ENCODE measurements around the gene PTGIS. TPM values are rescaled to one million over a fixed set of nuclear protein-coding genes. Genes with fewer than 3 reads are reported as not detected.

The PTGIS gene
- total RNA-seq, 2 experiments from 2014 or later, result 0.21 to 0.43 TPM

- peaks cover under 1% of the 10 kb centered on the region for H3K36me3 Mint-ChIP-seq (ENCODE audit: low read depth)
- H3K27ac Mint-ChIP-seq, result no peak overlapping the region
- peaks cover 2% of the 10 kb centered on the region for H3K9me3 Mint-ChIP-seq (ENCODE audit: low read depth)
- CTCF ChIA-PET, result interaction anchor here (0.6 kb wide), 1 partner anchor 499 kb away, joined by 3 read pairs; no protein-coding TSS in a partner anchor
- intact Hi-C loops (cut with DNase I, micrococcal nuclease), result no loop called here
- peaks cover 6% of the 10 kb centered on the region for H3K27me3 Mint-ChIP-seq
- POLR2A ChIA-PET, result interaction anchor here (0.5 kb wide), 1 partner anchor 20 kb away, joined by 3 read pairs; no protein-coding TSS in a partner anchor
- no peak for ATAC-seq
- peaks cover 7% of the 10 kb centered on the region for H3K4me1 Mint-ChIP-seq
- DNase-seq, result no peak
- no peak overlapping the region for H3K4me3 Mint-ChIP-seq
These were observed 16.8 kb upstream of the PTGIS start for GRCh38 chr20:49584418-49585382.

- no peaks in the 10 kb centered on the region for H3K36me3 Mint-ChIP-seq (ENCODE audit: low read depth)
- no peak overlapping the region for H3K4me3 Mint-ChIP-seq
- peaks cover 6% of the 10 kb centered on the region for H3K27me3 Mint-ChIP-seq
- ChIA-PET POLR2A (no interaction called here), CTCF (no interaction called here)
- H3K4me1 Mint-ChIP-seq, result peaks cover 3% of the 10 kb centered on the region
- ATAC-seq, result no peak
- H3K27ac Mint-ChIP-seq, result no peak overlapping the region
- intact Hi-C loops (cut with DNase I, micrococcal nuclease), result no loop called here
- no peak for DNase-seq
- peaks cover 2% of the 10 kb centered on the region for H3K9me3 Mint-ChIP-seq (ENCODE audit: low read depth)
These were observed 15.9 kb upstream of the PTGIS start for GRCh38 chr20:49583669-49584417.

GRCh38 chr20:49583343-49583668 lies 15.4 kb upstream of the PTGIS start:
- H3K4me1 Mint-ChIP-seq, result no peaks in the 10 kb centered on the region
- ATAC-seq (no peak), DNase-seq (no peak)
- CTCF ChIA-PET, result interaction anchor here (1.0 kb wide), 1 partner anchor 39 kb away, joined by 3 read pairs; no protein-coding TSS in a partner anchor
- intact Hi-C loops (cut with DNase I, micrococcal nuclease), result no loop called here
- POLR2A ChIA-PET, result no interaction called here
- H3K27me3 Mint-ChIP-seq, result peaks cover 8% of the 10 kb centered on the region
- no peak overlapping the region for H3K27ac Mint-ChIP-seq
- no peak overlapping the region for H3K4me3 Mint-ChIP-seq
- peaks cover 2% of the 10 kb centered on the region for H3K9me3 Mint-ChIP-seq (ENCODE audit: low read depth)
- no peaks in the 10 kb centered on the region for H3K36me3 Mint-ChIP-seq (ENCODE audit: low read depth)

GRCh38 chr20:49582413-49583334 lies 14.7 kb upstream of the PTGIS start:
- Mint-ChIP-seq H3K4me3 (no peak overlapping the region), H3K9me3 (ENCODE audit: low read depth) (peaks cover 2% of the 10 kb centered on the region), H3K4me1 (no peaks in the 10 kb centered on the region), H3K36me3 (ENCODE audit: low read depth) (no peaks in the 10 kb centered on the region), H3K27ac (no peak overlapping the region), H3K27me3 (peaks cover 8% of the 10 kb centered on the region)
- POLR2A ChIA-PET, result interaction anchor here (0.6 kb wide), 1 partner anchor 9 kb away, joined by 8 read pairs; no protein-coding TSS in a partner anchor
- CTCF ChIA-PET, result interaction anchor here (0.5 to 1.2 kb wide), 5 partner anchors 38 to 1375 kb away, joined by 3 to 4 read pairs (median 3); no protein-coding TSS in a partner anchor
- ATAC-seq, result no peak
- intact Hi-C loops (cut with DNase I, micrococcal nuclease), result no loop called here
- DNase-seq, result no peak

- H3K36me3 Mint-ChIP-seq (ENCODE audit: low read depth), result no peaks in the 10 kb centered on the region
- ATAC-seq (no peak), DNase-seq (no peak)
- intact Hi-C loops (cut with DNase I, micrococcal nuclease), result no loop called here
- no peaks in the 10 kb centered on the region for H3K4me1 Mint-ChIP-seq
- ChIA-PET CTCF (interaction anchor here (0.8 to 1.9 kb wide), 5 partner anchors 9 to 196 kb away, joined by 3 to 4 read pairs (median 3); no protein-coding TSS in a partner anchor), POLR2A (interaction anchor here (0.6 to 1.0 kb wide), 2 partner anchors 15 to 152 kb away, joined by 3 read pairs; no protein-coding TSS in a partner anchor)
- H3K4me3 Mint-ChIP-seq, result no peak overlapping the region
- H3K9me3 Mint-ChIP-seq (ENCODE audit: low read depth), result peaks cover 4% of the 10 kb centered on the region
- H3K27ac Mint-ChIP-seq, result no peak overlapping the region
- peaks cover 13% of the 10 kb centered on the region for H3K27me3 Mint-ChIP-seq
These were observed 13.5 kb upstream of the PTGIS start for GRCh38 chr20:49581482-49581881.

GRCh38 chr20:49580813-49581174 lies 12.9 kb upstream of the PTGIS start:
- CTCF ChIA-PET, result interaction anchor here (1.1 to 1.9 kb wide), 4 partner anchors 9 to 328 kb away, joined by 3 to 4 read pairs (median 3); no protein-coding TSS in a partner anchor
- ATAC-seq (no peak), DNase-seq (no peak)
- POLR2A ChIA-PET, result interaction anchor here (1.0 kb wide), 1 partner anchor 15 kb away, joined by 3 read pairs; no protein-coding TSS in a partner anchor
- no peak overlapping the region for H3K4me3 Mint-ChIP-seq
- intact Hi-C loops (cut with DNase I, micrococcal nuclease), result no loop called here
- H3K27me3 Mint-ChIP-seq, result peaks cover 17% of the 10 kb centered on the region
- H3K36me3 Mint-ChIP-seq (ENCODE audit: low read depth), result no peaks in the 10 kb centered on the region
- no peak overlapping the region for H3K27ac Mint-ChIP-seq
- H3K9me3 Mint-ChIP-seq (ENCODE audit: low read depth), result peaks cover 6% of the 10 kb centered on the region
- H3K4me1 Mint-ChIP-seq, result no peaks in the 10 kb centered on the region

GRCh38 chr20:49579874-49580812 lies 12.2 kb upstream of the PTGIS start:
- ATAC-seq (no peak), DNase-seq (no peak)
- intact Hi-C loops (cut with DNase I, micrococcal nuclease), result no loop called here
- H3K4me3 Mint-ChIP-seq, result no peak overlapping the region
- H3K36me3 Mint-ChIP-seq (ENCODE audit: low read depth), result no peaks in the 10 kb centered on the region
- peaks cover 6% of the 10 kb centered on the region for H3K9me3 Mint-ChIP-seq (ENCODE audit: low read depth)
- H3K4me1 Mint-ChIP-seq, result no peaks in the 10 kb centered on the region
- no peak overlapping the region for H3K27ac Mint-ChIP-seq
- ChIA-PET CTCF (interaction anchor here (0.9 to 1.9 kb wide), 6 partner anchors 10 to 329 kb away, joined by 3 to 4 read pairs (median 3); no protein-coding TSS in a partner anchor), POLR2A (interaction anchor here (0.5 to 1.0 kb wide), 2 partner anchors 14 to 16 kb away, joined by 3 read pairs; no protein-coding TSS in a partner anchor)
- peaks cover 15% of the 10 kb centered on the region for H3K27me3 Mint-ChIP-seq

- intact Hi-C loops (cut with DNase I, micrococcal nuclease), result no loop called here
- ChIA-PET POLR2A (no interaction called here), CTCF (interaction anchor here (0.7 to 1.2 kb wide), 2 partner anchors 10 to 168 kb away, joined by 3 read pairs; no protein-coding TSS in a partner anchor)
- DNase-seq (no peak), ATAC-seq (no peak)
- H3K9me3 Mint-ChIP-seq (ENCODE audit: low read depth), result peaks cover 6% of the 10 kb centered on the region
- no peak overlapping the region for H3K4me3 Mint-ChIP-seq
- H3K4me1 Mint-ChIP-seq, result no peaks in the 10 kb centered on the region
- H3K27ac Mint-ChIP-seq, result no peak overlapping the region
- H3K36me3 Mint-ChIP-seq (ENCODE audit: low read depth), result no peaks in the 10 kb centered on the region
- peaks cover 15% of the 10 kb centered on the region for H3K27me3 Mint-ChIP-seq
These were observed 11.3 kb upstream of the PTGIS start for GRCh38 chr20:49579195-49579594.

- H3K4me1 Mint-ChIP-seq, result no peaks in the 10 kb centered on the region
- H3K9me3 Mint-ChIP-seq (ENCODE audit: low read depth), result peaks cover 6% of the 10 kb centered on the region
- ChIA-PET POLR2A (no interaction called here), CTCF (interaction anchor here (0.6 kb wide), 1 partner anchor 1039 kb away, joined by 3 read pairs; no protein-coding TSS in a partner anchor)
- DNase-seq (no peak), ATAC-seq (no peak)
- H3K36me3 Mint-ChIP-seq (ENCODE audit: low read depth), result no peaks in the 10 kb centered on the region
- peaks cover 15% of the 10 kb centered on the region for H3K27me3 Mint-ChIP-seq
- H3K4me3 Mint-ChIP-seq, result no peak overlapping the region
- no peak overlapping the region for H3K27ac Mint-ChIP-seq
- intact Hi-C loops (cut with DNase I, micrococcal nuclease), result no loop called here
These were observed 10.5 kb upstream of the PTGIS start for GRCh38 chr20:49578436-49578835.

- ChIA-PET CTCF (interaction anchor here (0.9 to 1.0 kb wide), 2 partner anchors 34 to 191 kb away, joined by 3 to 4 read pairs; no protein-coding TSS in a partner anchor), POLR2A (no interaction called here)
- Mint-ChIP-seq H3K36me3 (ENCODE audit: low read depth) (no peaks in the 10 kb centered on the region), H3K9me3 (ENCODE audit: low read depth) (peaks cover 3% of the 10 kb centered on the region), H3K27me3 (peaks cover 23% of the 10 kb centered on the region), H3K4me3 (no peak overlapping the region), H3K27ac (no peak overlapping the region), H3K4me1 (peaks cover 11% of the 10 kb centered on the region)
- intact Hi-C loops (cut with DNase I, micrococcal nuclease), result no loop called here
- DNase-seq (no peak), ATAC-seq (no peak)
These were observed 7.7 kb upstream of the PTGIS start for GRCh38 chr20:49575551-49576060.

All from activated CD4-positive, alpha-beta T cell treated with anti-CD3 and anti-CD28 coated beads for 36 hours (primary cell).